ENCODE data around the gene AFAP1L2. TPM values are rescaled to one million over a fixed set of nuclear protein-coding genes. Genes with fewer than 3 reads are reported as not detected.
"Not testable (repeated sequence)": the region's sequence is repeated elsewhere in the genome, so short reads cannot be mapped to it uniquely, and the experiment has no call there.

AFAP1L2 gene
- total and polyA plus RNA-seq, 7 experiments from 2014 or later, result 0.56 to 3.0 (median 1.5) TPM

GRCh38 chr10:114349522-114350215 is 54.6 kb downstream of the AFAP1L2 start:
- Mint-ChIP-seq H3K4me3 (no peak overlapping the region), H3K9me3 (no peaks in the 10 kb centered on the region), H3K4me1 (peaks cover 0 to 3% (median 0%) of the 10 kb centered on the region in 7 donors), H3K27ac (no peak overlapping the region), H3K27me3 (peaks cover 0 to 16% (median 4%) of the 10 kb centered on the region in 5 donors), H3K36me3 (no peaks in the 10 kb centered on the region)
- Histone ChIP-seq H3K27ac (ENCODE audit: low read depth, low read length) (no peak overlapping the region), H3K27me3 (ENCODE audit: control insufficient read depth in 2 of 2, insufficient read depth in 2 of 2, low read length in 2 of 2) (no peaks in the 10 kb centered on the region), H3K4me1 (ENCODE audit: control insufficient read depth in 2 of 2, insufficient read depth in 2 of 2, low read length in 2 of 2) (no peaks in the 10 kb centered on the region), H3K36me3 (ENCODE audit: control insufficient read depth in 2 of 3, insufficient read depth in 3 of 3, low read length in 3 of 3) (no peaks in the 10 kb centered on the region), H3K4me3 (ENCODE audit: low read length) (no peak overlapping the region), H3K9me3 (ENCODE audit: control insufficient read depth in 2 of 3, low read length in 3 of 3) (no peaks in the 10 kb centered on the region)
- ChIA-PET CTCF (interaction anchor here (0.6 to 0.7 kb wide), 2 partner anchors 217 to 1730 kb away, joined by 3 to 4 read pairs; no protein-coding TSS in a partner anchor), POLR2A (no interaction called here)
- no peak for ATAC-seq
- intact Hi-C loops (cut with micrococcal nuclease), result no loop called here
- no peak for DNase-seq

GRCh38 chr10:114349071-114349470 is 55.2 kb downstream of the AFAP1L2 start:
- H3K4me3 Mint-ChIP-seq; H3K4me1 Mint-ChIP-seq; H3K9me3 ChIP-seq (ENCODE audit: control insufficient read depth in 2 of 3, low read length in 3 of 3); intact Hi-C loops (cut with micrococcal nuclease); ATAC-seq; H3K9me3 Mint-ChIP-seq; H3K4me1 ChIP-seq (ENCODE audit: control insufficient read depth in 2 of 2, insufficient read depth in 2 of 2, low read length in 2 of 2); H3K4me3 ChIP-seq (ENCODE audit: low read length); H3K27ac ChIP-seq (ENCODE audit: low read depth, low read length); DNase-seq; H3K27me3 ChIP-seq (ENCODE audit: control insufficient read depth in 2 of 2, insufficient read depth in 2 of 2, low read length in 2 of 2); H3K36me3 ChIP-seq (ENCODE audit: control insufficient read depth in 2 of 3, insufficient read depth in 3 of 3, low read length in 3 of 3); POLR2A ChIA-PET; H3K36me3 Mint-ChIP-seq; H3K27ac Mint-ChIP-seq: not testable (repeated sequence)
- peaks cover 0 to 16% (median 4%) of the 10 kb centered on the region in 5 donors for H3K27me3 Mint-ChIP-seq
- CTCF ChIA-PET, result interaction anchor here (0.6 to 0.7 kb wide), 2 partner anchors 218 to 1731 kb away, joined by 3 to 4 read pairs; no protein-coding TSS in a partner anchor

GRCh38 chr10:114347791-114348190 is 56.5 kb downstream of the AFAP1L2 start:
- H3K27me3 Mint-ChIP-seq, result peaks cover 0 to 8% (median 0%) of the 10 kb centered on the region in 5 donors
- Histone ChIP-seq H3K4me1 (ENCODE audit: control insufficient read depth in 2 of 2, insufficient read depth in 2 of 2, low read length in 2 of 2) (no peaks in the 10 kb centered on the region), H3K9me3 (ENCODE audit: control insufficient read depth in 2 of 3, low read length in 3 of 3) (no peaks in the 10 kb centered on the region), H3K4me3 (ENCODE audit: low read length) (no peak overlapping the region), H3K27me3 (ENCODE audit: control insufficient read depth in 2 of 2, insufficient read depth in 2 of 2, low read length in 2 of 2) (no peaks in the 10 kb centered on the region), H3K27ac (ENCODE audit: low read depth, low read length) (no peak overlapping the region), H3K36me3 (ENCODE audit: control insufficient read depth in 2 of 3, insufficient read depth in 3 of 3, low read length in 3 of 3) (no peaks in the 10 kb centered on the region)
- DNase-seq (no peak), ATAC-seq (no peak)
- H3K4me1 Mint-ChIP-seq, result peaks cover 0 to 3% (median 0%) of the 10 kb centered on the region in 7 donors
- H3K36me3 Mint-ChIP-seq, result no peaks in the 10 kb centered on the region
- POLR2A ChIA-PET, result no interaction called here
- H3K27ac Mint-ChIP-seq, result no peak overlapping the region
- H3K9me3 Mint-ChIP-seq, result peaks cover 0 to 2% (median 0%) of the 10 kb centered on the region in 11 donors
- no peak overlapping the region for H3K4me3 Mint-ChIP-seq
- intact Hi-C loops (cut with micrococcal nuclease), result no loop called here
- CTCF ChIA-PET, result no interaction called here

GRCh38 chr10:114347241-114347640 is 57.1 kb downstream of the AFAP1L2 start:
- Histone ChIP-seq H3K27me3 (ENCODE audit: control insufficient read depth in 2 of 2, insufficient read depth in 2 of 2, low read length in 2 of 2) (no peaks in the 10 kb centered on the region), H3K4me1 (ENCODE audit: control insufficient read depth in 2 of 2, insufficient read depth in 2 of 2, low read length in 2 of 2) (no peaks in the 10 kb centered on the region), H3K36me3 (ENCODE audit: control insufficient read depth in 2 of 3, insufficient read depth in 3 of 3, low read length in 3 of 3) (no peaks in the 10 kb centered on the region), H3K4me3 (ENCODE audit: low read length) (no peak overlapping the region), H3K9me3 (ENCODE audit: control insufficient read depth in 2 of 3, low read length in 3 of 3) (no peaks in the 10 kb centered on the region), H3K27ac (ENCODE audit: low read depth, low read length) (no peak overlapping the region)
- Mint-ChIP-seq H3K9me3 (peaks cover 0 to 2% (median 0%) of the 10 kb centered on the region in 11 donors), H3K27ac (no peak overlapping the region), H3K27me3 (peaks cover 0 to 8% (median 0%) of the 10 kb centered on the region in 5 donors), H3K4me3 (no peak overlapping the region), H3K4me1 (peaks cover 0 to 3% (median 0%) of the 10 kb centered on the region in 7 donors), H3K36me3 (no peaks in the 10 kb centered on the region)
- CTCF ChIA-PET, result no interaction called here
- no peak for ATAC-seq
- POLR2A ChIA-PET, result no interaction called here
- intact Hi-C loops (cut with micrococcal nuclease), result no loop called here
- no peak for DNase-seq

GRCh38 chr10:114346176-114347031 is 57.9 kb downstream of the AFAP1L2 start:
- Mint-ChIP-seq H3K4me1 (peaks cover 0 to 3% (median 0%) of the 10 kb centered on the region in 7 donors), H3K36me3 (no peaks in the 10 kb centered on the region), H3K27ac (peak overlapping the region in 1 of 9 donors; percentile 20), H3K4me3 (no peak overlapping the region), H3K9me3 (peaks cover 0 to 2% (median 0%) of the 10 kb centered on the region in 11 donors), H3K27me3 (peaks cover 0 to 8% (median 0%) of the 10 kb centered on the region in 5 donors)
- no peak overlapping the region for H3K27ac ChIP-seq (ENCODE audit: low read depth, low read length)
- no peaks in the 10 kb centered on the region for H3K27me3 ChIP-seq (ENCODE audit: control insufficient read depth in 2 of 2, insufficient read depth in 2 of 2, low read length in 2 of 2)
- ATAC-seq (no peak), DNase-seq (no peak)
- CTCF ChIA-PET, result no interaction called here
- intact Hi-C loops (cut with micrococcal nuclease), result no loop called here
- no peaks in the 10 kb centered on the region for H3K4me1 ChIP-seq (ENCODE audit: control insufficient read depth in 2 of 2, insufficient read depth in 2 of 2, low read length in 2 of 2)
- no peaks in the 10 kb centered on the region for H3K36me3 ChIP-seq (ENCODE audit: control insufficient read depth in 2 of 3, insufficient read depth in 3 of 3, low read length in 3 of 3)
- H3K4me3 ChIP-seq (ENCODE audit: low read length), result no peak overlapping the region
- H3K9me3 ChIP-seq (ENCODE audit: control insufficient read depth in 2 of 3, low read length in 3 of 3), result no peaks in the 10 kb centered on the region
- POLR2A ChIA-PET, result no interaction called here

GRCh38 chr10:114345701-114346100 is 58.6 kb downstream of the AFAP1L2 start:
- Histone ChIP-seq H3K27ac (ENCODE audit: low read depth, low read length) (no peak overlapping the region), H3K27me3 (ENCODE audit: control insufficient read depth in 2 of 2, insufficient read depth in 2 of 2, low read length in 2 of 2) (no peaks in the 10 kb centered on the region), H3K4me1 (ENCODE audit: control insufficient read depth in 2 of 2, insufficient read depth in 2 of 2, low read length in 2 of 2) (no peaks in the 10 kb centered on the region), H3K4me3 (ENCODE audit: low read length) (no peak overlapping the region), H3K9me3 (ENCODE audit: control insufficient read depth in 2 of 3, low read length in 3 of 3) (no peaks in the 10 kb centered on the region), H3K36me3 (ENCODE audit: control insufficient read depth in 2 of 3, insufficient read depth in 3 of 3, low read length in 3 of 3) (no peaks in the 10 kb centered on the region)
- H3K9me3 Mint-ChIP-seq, result peaks cover 0 to 2% (median 0%) of the 10 kb centered on the region in 11 donors
- ChIA-PET CTCF (no interaction called here), POLR2A (no interaction called here)
- ATAC-seq, result no peak
- no peak overlapping the region for H3K4me3 Mint-ChIP-seq
- H3K27me3 Mint-ChIP-seq, result peaks cover 0 to 4% (median 0%) of the 10 kb centered on the region in 5 donors
- no peaks in the 10 kb centered on the region for H3K36me3 Mint-ChIP-seq
- intact Hi-C loops (cut with micrococcal nuclease), result no loop called here
- no peak overlapping the region for H3K27ac Mint-ChIP-seq
- H3K4me1 Mint-ChIP-seq, result peaks cover 0 to 3% (median 0%) of the 10 kb centered on the region in 7 donors
- DNase-seq, result no peak
